GM12865 (cell line): Measurements from ENCODE around the gene RDM1.
"Not testable (repeated sequence)": the region's sequence is repeated elsewhere in the genome, so short reads cannot be mapped to it uniquely, and the experiment has no call there.

Experiments
- DNase-seq: peaks from one replicate; pipeline ENCODE4 v3.0.0; 2010; ENCODE audit warnings: low read depth
- H3K4me3 ChIP-seq: 2 replicates; pipeline ENCODE4 v1.5.1; 2011; ENCODE audit warnings: mild to moderate bottlenecking, low read depth, low read length, control low read depth
- CTCF ChIP-seq: IDR thresholded peaks from 2 replicates; pipeline ENCODE4 v1.5.1; 2011; ENCODE audit warnings: low read length, control low read depth, low read depth, inconsistent platforms; ENCODE audit not compliant: insufficient read depth; ENCODE audit errors: missing control alignments

Gene RDM1

GRCh38 chr17:35900708-35901480 lies 29.7 kb downstream of the RDM1 start:
- TF ChIP-seq CTCF = no peak

GRCh38 chr17:35900280-35900679 lies 30.3 kb downstream of the RDM1 start:
- DNase-seq = no peak
- H3K4me3 ChIP-seq = no peak overlapping the region
- no peak for TF ChIP-seq CTCF

More at GRCh38 chr17:35900708-35901480, 29.7 kb downstream of the RDM1 start:
- H3K4me3 ChIP-seq = no peak overlapping the region
- no peak for DNase-seq

- no peak for DNase-seq
- no peak overlapping the region for H3K4me3 ChIP-seq
- no peak for TF ChIP-seq CTCF
Observed at GRCh38 chr17:35898283-35899070, 32.1 kb downstream of the RDM1 start.

- not testable (repeated sequence) for H3K4me3 ChIP-seq, DNase-seq
Observed at GRCh38 chr17:35897772-35898171, 32.8 kb downstream of the RDM1 start.

- peak; percentile 59 for DNase-seq
- TF ChIP-seq CTCF = no peak
- no peak overlapping the region for H3K4me3 ChIP-seq
Observed at GRCh38 chr17:35895636-35896587, 34.7 kb downstream of the RDM1 start.

- TF ChIP-seq CTCF = no peak
- DNase-seq = no peak
- H3K4me3 ChIP-seq = no peak overlapping the region
Observed at GRCh38 chr17:35894206-35894605, 36.4 kb downstream of the RDM1 start.
